GM12878 (cell line): Measurements from ENCODE around the gene FANCG. TPM values are rescaled to one million over a fixed set of nuclear protein-coding genes. Genes with fewer than 3 reads are reported as not detected.

ENCODE experiments used
- ATAC-seq: fragments of 200-7000 bp; cut with Tn5 transposase; 3 replicates; pipeline ENCODE4 v1.9.1; 2020; ENCODE audit warnings: mild to moderate bottlenecking, moderate library complexity
- BruUV-seq: library from RNA; stranded (reverse); fragments of 400-500 nt; replicated peaks from 2 replicates; lab custom pipeline; 2021; lab: Mats Ljungman, UMichigan
- CTCF ChIA-PET: fragments of 300-600 bp; sonication (Branson Sonifier 250); formaldehyde crosslinking; extraction: SDS; loops from one replicate; lab custom pipeline; 2021; ENCODE audit warnings: inconsistent platforms; lab: Yijun Ruan, JAX
- POLR2A ChIA-PET: fragments of 350-600 bp; formaldehyde crosslinking; extraction: SDS; loops from one replicate; lab custom pipeline; 2021; ENCODE audit warnings: inconsistent platforms; lab: Charles Lee
- RAD21 ChIA-PET: fragments of 300-600 bp; sonication (Branson Sonifier 250); formaldehyde crosslinking; loops from one replicate; lab custom pipeline; 2023; ENCODE audit warnings: antibody characterized with exemption; ENCODE audit not compliant: unreplicated experiment; lab: Charles Lee
- SMC1A ChIA-PET: fragments of 300-600 bp; sonication (Branson Sonifier 250); formaldehyde crosslinking; loops from one replicate; lab custom pipeline; 2023; ENCODE audit not compliant: unreplicated experiment, uncharacterized antibody; lab: Charles Lee
- DNase-seq: peaks from one replicate; pipeline ENCODE4 v3.0.0-alpha.2; 2011; ENCODE audit warnings: low read depth, low spot score
- FAIRE-seq: peaks from 3 replicates; lab custom pipeline; 2011; peaks lifted over from hg19 to GRCh38; lab: Jason Lieb, UNC
- H2AFZ ChIP-seq: 2 replicates; pipeline ENCODE4 v1.6.0; 2011; ENCODE audit warnings: low read depth, low read length, control low read depth; ENCODE audit not compliant: control insufficient read depth
- H3K27ac ChIP-seq: 2 replicates; pipeline ENCODE4 v1.5.1; 2011; ENCODE audit warnings: control low read depth; ENCODE audit not compliant: control insufficient read depth, insufficient read depth
- H3K27me3 ChIP-seq, 2 experiments: replicated peaks in 1 of 2; 2 replicates each; pipeline versions ENCODE4 v1.6.0 to v1.6.1; 2011; ENCODE audit warnings: low read length in 1 of 2; ENCODE audit not compliant: control insufficient read depth in 2 of 2, insufficient read depth in 2 of 2
- H3K36me3 ChIP-seq, 2 experiments: 2 replicates each; pipeline ENCODE4 v1.5.1; 2011; ENCODE audit warnings: low read length in 1 of 2; ENCODE audit not compliant: control insufficient read depth in 2 of 2, insufficient read depth in 2 of 2
- H3K4me1 ChIP-seq: 2 replicates; pipeline ENCODE4 v1.6.1; 2011; ENCODE audit warnings: mild to moderate bottlenecking, low read length, moderate library complexity, mixed read lengths; ENCODE audit not compliant: control insufficient read depth, insufficient read depth
- H3K4me2 ChIP-seq: 2 replicates; pipeline ENCODE4 v1.6.0; 2011; ENCODE audit warnings: control low read depth; ENCODE audit not compliant: control insufficient read depth, insufficient read depth
- H3K4me3 ChIP-seq: fragments of 200-600 bp; sonication (generic); 2 replicates; pipeline ENCODE4 v1.5.1; 2016
- H3K79me2 ChIP-seq: 2 replicates; pipeline ENCODE4 v1.6.0; 2011; ENCODE audit warnings: low read length; ENCODE audit not compliant: control insufficient read depth, insufficient read depth
- H3K9ac ChIP-seq: 2 replicates; pipeline ENCODE4 v1.8.0; 2011; ENCODE audit warnings: low read length, control low read depth, mixed read lengths; ENCODE audit not compliant: control insufficient read depth, insufficient read depth
- H3K9me3 ChIP-seq: replicated peaks from 3 replicates; pipeline ENCODE4 v1.5.1; 2011; ENCODE audit warnings: mild to moderate bottlenecking, low read length; ENCODE audit not compliant: control insufficient read depth, insufficient read depth
- H4K20me1 ChIP-seq: 2 replicates; pipeline ENCODE4 v1.6.0; 2011; ENCODE audit not compliant: control insufficient read depth, insufficient read depth
- ATF7 ChIP-seq: fragments of 450-650 bp; IDR thresholded peaks from 2 replicates; pipeline ENCODE4 v1.6.1; 2016; ENCODE audit warnings: low read depth, mild to moderate bottlenecking
- BHLHE40 ChIP-seq, 2 experiments: fragments of 450-650 bp in 1 of 2; IDR thresholded peaks; 2 replicates each; pipeline ENCODE4 v1.6.1; 2011 to 2017; ENCODE audit warnings: low read depth in 2 of 2, borderline replicate concordance in 1 of 2, improper control_type of control experiment in 1 of 2, low read length in 1 of 2, mild to moderate bottlenecking in 1 of 2
- CBFB ChIP-seq: IDR thresholded peaks from 2 replicates; pipeline ENCODE4 v1.6.1; 2016; ENCODE audit warnings: antibody characterized with exemption, low read depth
- EED ChIP-seq: sonication (generic); IDR thresholded peaks from 2 replicates; pipeline ENCODE4 v1.6.1; 2016; ENCODE audit warnings: antibody characterized with exemption, low read depth
- HDAC6 ChIP-seq: fragments of 200-600 bp; sonication (generic); IDR thresholded peaks from one replicate; pipeline ENCODE4 v1.8.0; 2017; ENCODE audit warnings: antibody characterized with exemption; ENCODE audit not compliant: unreplicated experiment
- NFYB ChIP-seq: IDR thresholded peaks from 2 replicates; pipeline ENCODE4 v1.6.1; 2011; ENCODE audit warnings: low read depth, mild to moderate bottlenecking, low read length, improper control_type of control experiment, moderate library complexity; ENCODE audit not compliant: insufficient read depth
- RAD21 ChIP-seq: IDR thresholded peaks from 2 replicates; pipeline ENCODE4 v1.6.1; 2011; ENCODE audit warnings: mild to moderate bottlenecking, low read depth, low read length, moderate library complexity; ENCODE audit not compliant: insufficient read depth
- SIN3A ChIP-seq: IDR thresholded peaks from 2 replicates; pipeline ENCODE4 v1.6.1; 2012; ENCODE audit warnings: low read depth, low read length, improper control_type of control experiment
- SREBF2 ChIP-seq: IDR thresholded peaks from 2 replicates; pipeline ENCODE4 v1.6.1; 2012; ENCODE audit warnings: mild to moderate bottlenecking, low read length
- SUPT20H ChIP-seq: IDR thresholded peaks from 2 replicates; pipeline ENCODE4 v1.6.1; 2011; ENCODE audit warnings: low read depth, mild to moderate bottlenecking, low read length, moderate library complexity, borderline replicate concordance; ENCODE audit not compliant: control insufficient read depth
- TAF1 ChIP-seq: IDR thresholded peaks from 2 replicates; pipeline ENCODE4 v1.6.1; 2011; ENCODE audit warnings: mild to moderate bottlenecking, low read depth, low read length, borderline replicate concordance
- ZNF217 ChIP-seq: fragments of 450-650 bp; IDR thresholded peaks from 2 replicates; pipeline ENCODE4 v1.6.1; 2017; ENCODE audit warnings: antibody characterized with exemption, mild to moderate bottlenecking
- WGBS: methylation state at CpG from one replicate; pipeline ENCODE4 v1.1.6; 2016; ENCODE audit warnings: low lambda C conversion rate; ENCODE audit not compliant: insufficient replicate concordance, insufficient coverage; ENCODE audit errors: missing lambda C conversion rate; 5-methylcytosine and 5-hydroxymethylcytosine counted together
- in situ Hi-C: fragments of 300-500 bp; cut with MboI; formaldehyde crosslinking; loops from 9 replicates; pipeline ENCODE4 v1.14.3; 2018; ENCODE audit warnings: mixed read lengths
- intact Hi-C: fragments of 100-400 bp; cut with micrococcal nuclease; formaldehyde crosslinking; loops from one replicate; pipeline ENCODE4 v1.14.2; 2022; ENCODE audit not compliant: unreplicated experiment
- polyA plus RNA-seq, 11 experiments: library from polyadenylated mRNA; depleted of rRNA in 4 of 11; unstranded in 6 of 11; stranded (reverse) in 5 of 11; fragments of >200 nt; fragmentation: Nextera tagmentation in 4 of 11; fragmentation: Illumina TruSeq in 1 of 11; extraction: Ambion mirVana in 4 of 11; extraction: Trizol in 1 of 11; gene quantifications; 1 replicate in 1 of 11; 2 replicates in 10 of 11; pipeline versions ENCODE4 v1.2.1 to v1.2.3, GENCODE V29; 2011 to 2016; ENCODE audit warnings: inconsistent platforms in 2 of 11, missing spikeins in 2 of 11, low read depth in 1 of 11
- total RNA-seq, 4 experiments: library from RNA; depleted of rRNA in 3 of 4; stranded (reverse); fragments of >200 nt in 3 of 4; fragmentation: Illumina TruSeq in 1 of 4; extraction: Trizol in 1 of 4; gene quantifications; 2 replicates each; pipeline versions ENCODE4 v1.2.1 to v1.2.3, GENCODE V29; 2013 to 2021
- TF ChIP-seq, protein P1 (sequence below): IDR thresholded peaks from 2 replicates; pipeline ENCODE4 v1.6.1; 2011; ENCODE audit warnings: borderline replicate concordance, low read depth, mild to moderate bottlenecking, moderate library complexity, low read length; ENCODE audit not compliant: insufficient read depth, poor library complexity, severe bottlenecking
- TF ChIP-seq, protein P2 (sequence below): fragments of 450-650 bp; IDR thresholded peaks from 2 replicates; pipeline ENCODE4 v1.6.1; 2017; ENCODE audit warnings: antibody characterized with exemption, mild to moderate bottlenecking, moderate library complexity
- TF ChIP-seq, protein P3 (sequence below): fragments of 450-650 bp; IDR thresholded peaks from 2 replicates; pipeline ENCODE4 v1.6.1; 2017; ENCODE audit warnings: mild to moderate bottlenecking, moderate library complexity

FANCG gene
- total and polyA plus RNA-seq, 10 of the 15 experiments (the other 5 are each of a cell fraction or from before 2014, with no cell fraction given) = 16.4 to 78.7 (median 45.4) TPM

- TF ChIP-seq, protein P1, sequence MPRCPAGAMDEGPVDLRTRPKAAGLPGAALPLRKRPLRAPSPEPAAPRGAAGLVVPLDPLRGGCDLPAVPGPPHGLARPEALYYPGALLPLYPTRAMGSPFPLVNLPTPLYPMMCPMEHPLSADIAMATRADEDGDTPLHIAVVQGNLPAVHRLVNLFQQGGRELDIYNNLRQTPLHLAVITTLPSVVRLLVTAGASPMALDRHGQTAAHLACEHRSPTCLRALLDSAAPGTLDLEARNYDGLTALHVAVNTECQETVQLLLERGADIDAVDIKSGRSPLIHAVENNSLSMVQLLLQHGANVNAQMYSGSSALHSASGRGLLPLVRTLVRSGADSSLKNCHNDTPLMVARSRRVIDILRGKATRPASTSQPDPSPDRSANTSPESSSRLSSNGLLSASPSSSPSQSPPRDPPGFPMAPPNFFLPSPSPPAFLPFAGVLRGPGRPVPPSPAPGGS = no peak
- TF ChIP-seq TAF1 (no peak), SUPT20H (no peak), NFYB (no peak)
- TF ChIP-seq, protein P2, sequence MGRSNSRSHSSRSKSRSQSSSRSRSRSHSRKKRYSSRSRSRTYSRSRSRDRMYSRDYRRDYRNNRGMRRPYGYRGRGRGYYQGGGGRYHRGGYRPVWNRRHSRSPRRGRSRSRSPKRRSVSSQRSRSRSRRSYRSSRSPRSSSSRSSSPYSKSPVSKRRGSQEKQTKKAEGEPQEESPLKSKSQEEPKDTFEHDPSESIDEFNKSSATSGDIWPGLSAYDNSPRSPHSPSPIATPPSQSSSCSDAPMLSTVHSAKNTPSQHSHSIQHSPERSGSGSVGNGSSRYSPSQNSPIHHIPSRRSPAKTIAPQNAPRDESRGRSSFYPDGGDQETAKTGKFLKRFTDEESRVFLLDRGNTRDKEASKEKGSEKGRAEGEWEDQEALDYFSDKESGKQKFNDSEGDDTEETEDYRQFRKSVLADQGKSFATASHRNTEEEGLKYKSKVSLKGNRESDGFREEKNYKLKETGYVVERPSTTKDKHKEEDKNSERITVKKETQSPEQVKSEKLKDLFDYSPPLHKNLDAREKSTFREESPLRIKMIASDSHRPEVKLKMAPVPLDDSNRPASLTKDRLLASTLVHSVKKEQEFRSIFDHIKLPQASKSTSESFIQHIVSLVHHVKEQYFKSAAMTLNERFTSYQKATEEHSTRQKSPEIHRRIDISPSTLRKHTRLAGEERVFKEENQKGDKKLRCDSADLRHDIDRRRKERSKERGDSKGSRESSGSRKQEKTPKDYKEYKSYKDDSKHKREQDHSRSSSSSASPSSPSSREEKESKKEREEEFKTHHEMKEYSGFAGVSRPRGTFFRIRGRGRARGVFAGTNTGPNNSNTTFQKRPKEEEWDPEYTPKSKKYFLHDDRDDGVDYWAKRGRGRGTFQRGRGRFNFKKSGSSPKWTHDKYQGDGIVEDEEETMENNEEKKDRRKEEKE = no peak
Measured at GRCh38 chr9:35089434-35089833, 9.7 kb upstream of the FANCG start (continued).

- FAIRE-seq (no peak), DNase-seq (no peak), ATAC-seq (no peak)
- POLR2A ChIA-PET = no interaction called here
- H3K4me1 ChIP-seq = no peaks in the 10 kb centered on the region
- no peaks in the 10 kb centered on the region for H4K20me1 ChIP-seq
- SMC1A ChIA-PET = interaction anchor here (0.6 kb wide), 1 partner anchor 447 kb away, joined by 3 read pairs; the partner anchor contains the start of gene SIGMAR1
- H3K9me3 ChIP-seq = no peaks in the 10 kb centered on the region
- no peak overlapping the region for H3K4me2 ChIP-seq
- in situ Hi-C loops = no loop called here
- H3K27me3 ChIP-seq = no peaks in the 10 kb centered on the region
- CTCF ChIA-PET = interaction anchor here (0.5 to 1.7 kb wide), 4 partner anchors 11 to 580 kb away, joined by 3 to 6 read pairs (median 4); partner anchors contain the start of genes ARHGEF39, DNAJB5 and PIGO
- H3K79me2 ChIP-seq = no peaks in the 10 kb centered on the region
- intact Hi-C loops = no loop called here
- WGBS = 96% methylated on average over 2 of the region's 2 CpGs
- RAD21 ChIA-PET = no interaction called here
- BruUV-seq = no TSS peak
- peaks cover 2 to 12% of the 10 kb centered on the region in 2 experiments; a peak in 3 of 4 replicates for H3K36me3 ChIP-seq
- no peak overlapping the region for H3K27ac ChIP-seq
- no peak overlapping the region for H3K4me3 ChIP-seq
- no peak overlapping the region for H2AFZ ChIP-seq
- H3K9ac ChIP-seq = no peak overlapping the region
- no peak for TF ChIP-seq HDAC6
- no peak for TF ChIP-seq RAD21
- TF ChIP-seq EED = no peak
- no peak for TF ChIP-seq SREBF2
- TF ChIP-seq, protein P3, sequence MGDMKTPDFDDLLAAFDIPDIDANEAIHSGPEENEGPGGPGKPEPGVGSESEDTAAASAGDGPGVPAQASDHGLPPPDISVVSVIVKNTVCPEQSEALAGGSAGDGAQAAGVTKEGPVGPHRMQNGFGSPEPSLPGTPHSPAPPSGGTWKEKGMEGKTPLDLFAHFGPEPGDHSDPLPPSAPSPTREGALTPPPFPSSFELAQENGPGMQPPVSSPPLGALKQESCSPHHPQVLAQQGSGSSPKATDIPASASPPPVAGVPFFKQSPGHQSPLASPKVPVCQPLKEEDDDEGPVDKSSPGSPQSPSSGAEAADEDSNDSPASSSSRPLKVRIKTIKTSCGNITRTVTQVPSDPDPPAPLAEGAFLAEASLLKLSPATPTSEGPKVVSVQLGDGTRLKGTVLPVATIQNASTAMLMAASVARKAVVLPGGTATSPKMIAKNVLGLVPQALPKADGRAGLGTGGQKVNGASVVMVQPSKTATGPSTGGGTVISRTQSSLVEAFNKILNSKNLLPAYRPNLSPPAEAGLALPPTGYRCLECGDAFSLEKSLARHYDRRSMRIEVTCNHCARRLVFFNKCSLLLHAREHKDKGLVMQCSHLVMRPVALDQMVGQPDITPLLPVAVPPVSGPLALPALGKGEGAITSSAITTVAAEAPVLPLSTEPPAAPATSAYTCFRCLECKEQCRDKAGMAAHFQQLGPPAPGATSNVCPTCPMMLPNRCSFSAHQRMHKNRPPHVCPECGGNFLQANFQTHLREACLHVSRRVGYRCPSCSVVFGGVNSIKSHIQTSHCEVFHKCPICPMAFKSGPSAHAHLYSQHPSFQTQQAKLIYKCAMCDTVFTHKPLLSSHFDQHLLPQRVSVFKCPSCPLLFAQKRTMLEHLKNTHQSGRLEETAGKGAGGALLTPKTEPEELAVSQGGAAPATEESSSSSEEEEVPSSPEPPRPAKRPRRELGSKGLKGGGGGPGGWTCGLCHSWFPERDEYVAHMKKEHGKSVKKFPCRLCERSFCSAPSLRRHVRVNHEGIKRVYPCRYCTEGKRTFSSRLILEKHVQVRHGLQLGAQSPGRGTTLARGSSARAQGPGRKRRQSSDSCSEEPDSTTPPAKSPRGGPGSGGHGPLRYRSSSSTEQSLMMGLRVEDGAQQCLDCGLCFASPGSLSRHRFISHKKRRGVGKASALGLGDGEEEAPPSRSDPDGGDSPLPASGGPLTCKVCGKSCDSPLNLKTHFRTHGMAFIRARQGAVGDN = no peak
- TF ChIP-seq SIN3A = no peak
- no peak for TF ChIP-seq CBFB
- TF ChIP-seq ATF7 = no peak
- no peak for TF ChIP-seq ZNF217
- no peak for TF ChIP-seq BHLHE40 (IDR thresholded peaks at IDR 0.05; ENCODE audit: borderline replicate concordance in 1 of 2, low read depth in 2 of 2, low read length in 1 of 2)
Measured at GRCh38 chr9:35085078-35085477, 5.3 kb upstream of the FANCG start.
